Skeletal muscle tissue (tissue), 4 donors: Measurements from ENCODE around the gene MAP3K2. TPM values are rescaled to one million over a fixed set of nuclear protein-coding genes. Genes with fewer than 3 reads are reported as not detected.
A peak's percentile ranks its signal among the peaks of the same experiment; 100 is the strongest.

Experiments
- H3K27ac ChIP-seq: one replicate; pipeline ENCODE4 v1.7.0; 2013; ENCODE audit warnings: mild to moderate bottlenecking, low read depth, low read length, inconsistent platforms
- H3K27me3 ChIP-seq, 3 donors: one replicate each; pipeline ENCODE4 v1.7.0; 2013; ENCODE audit warnings: low read length in 3 of 3; ENCODE audit not compliant: control insufficient read depth in 3 of 3, insufficient read depth in 3 of 3
- H3K36me3 ChIP-seq, 3 donors: one replicate each; pipeline ENCODE4 v1.7.0; 2013; ENCODE audit warnings: low read length in 3 of 3; ENCODE audit not compliant: control insufficient read depth in 3 of 3, insufficient read depth in 3 of 3
- H3K4me1 ChIP-seq, 3 donors: one replicate each; pipeline ENCODE4 v1.7.0; 2013; ENCODE audit warnings: low read length in 3 of 3, mild to moderate bottlenecking in 3 of 3; ENCODE audit not compliant: control insufficient read depth in 3 of 3, insufficient read depth in 3 of 3
- H3K4me3 ChIP-seq, 3 donors: one replicate each; pipeline ENCODE4 v1.7.0; 2013; ENCODE audit warnings: low read length in 3 of 3
- H3K9ac ChIP-seq, 3 donors: one replicate each; pipeline ENCODE4 v1.7.0; 2013; ENCODE audit warnings: low read length in 3 of 3, mild to moderate bottlenecking in 3 of 3, moderate library complexity in 2 of 3, low read depth in 1 of 3
- H3K9me3 ChIP-seq, 3 donors: one replicate each; pipeline ENCODE4 v1.7.0; 2013; ENCODE audit warnings: low read length in 3 of 3; ENCODE audit not compliant: control insufficient read depth in 3 of 3
- total RNA-seq: library from RNA; depleted of rRNA; stranded (reverse); fragments of >200 nt; gene quantifications from one replicate; pipeline ENCODE4 v1.2.3, GENCODE V29; 2014
- donor health status: Osteomylitis.

MAP3K2 gene
- total RNA-seq, result 21.9 TPM

DNA sequence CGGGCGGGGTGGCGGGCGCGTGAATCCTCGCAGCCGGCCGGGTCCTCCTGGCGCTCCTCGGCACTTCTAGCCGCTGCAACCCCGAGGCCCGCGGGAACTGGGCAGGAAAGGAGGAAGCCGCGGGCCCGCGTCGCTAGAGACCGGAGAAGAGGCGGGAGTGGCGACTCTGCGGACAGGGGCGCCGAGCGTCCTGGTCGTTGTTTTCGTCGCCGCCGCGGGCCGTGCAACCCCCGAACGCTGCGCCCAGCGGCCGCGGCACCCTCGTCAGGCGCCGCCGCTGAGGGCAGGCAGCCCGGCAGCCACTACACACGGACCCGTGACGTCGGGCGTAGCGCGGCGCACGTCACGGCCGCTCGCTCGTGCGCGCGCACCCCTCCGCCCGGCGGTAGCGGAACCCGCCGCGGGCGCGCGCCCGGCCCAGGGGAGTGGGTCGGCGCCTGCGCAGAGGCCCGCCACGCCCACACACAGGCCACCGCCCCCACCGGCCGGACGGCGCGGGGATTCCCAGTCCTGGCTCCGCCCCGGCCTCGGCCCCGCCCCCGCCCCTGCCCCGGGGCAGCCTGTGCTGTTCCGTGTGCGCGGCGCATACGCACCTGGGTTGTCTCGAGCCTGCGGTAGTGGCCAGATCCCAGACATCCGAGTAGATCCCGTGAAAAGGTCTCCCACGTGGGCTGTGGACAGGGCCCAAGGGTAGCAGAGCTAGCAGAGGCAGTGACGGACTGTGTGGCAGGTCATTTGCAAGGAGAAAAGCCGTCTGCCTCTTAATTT lies at the start of gene MAP3K2:
TSS of gene MAP3K2 (minus strand) at position 321 of the 768 bp plus-strand sequence. CDS start 44,846 bp downstream, outside the sequence.
- Histone ChIP-seq H3K9me3 (no peaks in the 10 kb centered on the region), H3K4me3 (peak within 1 kb of the TSS; percentile 75 to 97 (median 77)), H3K27ac (peak within 1 kb of the TSS; percentile 99), H3K27me3 (no peaks in the 10 kb centered on the region), H3K36me3 (no peaks in the 10 kb centered on the region), H3K4me1 (peaks cover 18 to 35% (median 33%) of the 10 kb centered on the region in 3 donors), H3K9ac (peak within 1 kb of the TSS; percentile 85 to 99 (median 95))

DNA sequence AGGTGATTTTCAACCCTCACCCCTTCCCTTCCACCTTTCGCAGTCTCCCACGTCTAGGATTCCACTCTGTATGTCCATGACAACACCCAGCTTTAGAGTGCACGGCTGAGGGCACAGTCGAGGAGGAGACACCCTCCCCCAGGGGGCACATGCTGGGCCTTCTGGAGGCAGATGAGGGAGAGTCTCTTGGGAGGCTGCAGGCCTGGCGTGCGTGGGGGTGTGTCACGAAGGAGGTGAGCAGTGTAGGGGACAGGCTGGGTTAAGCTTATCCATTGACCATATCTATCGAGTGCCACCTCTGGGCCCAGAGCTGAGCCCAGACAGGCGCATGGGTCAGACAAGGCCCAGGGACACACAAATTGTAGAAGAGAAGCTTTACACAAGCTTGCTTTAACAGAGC lies 49.3 kb upstream of the MAP3K2 start:
- Histone ChIP-seq H3K27me3 (no peaks in the 10 kb centered on the region), H3K4me3 (no peak overlapping the region), H3K27ac (no peak overlapping the region), H3K4me1 (no peaks in the 10 kb centered on the region), H3K9me3 (no peaks in the 10 kb centered on the region), H3K36me3 (peaks cover 0 to under 1% (median 0%) of the 10 kb centered on the region in 3 donors), H3K9ac (no peak overlapping the region)

DNA sequence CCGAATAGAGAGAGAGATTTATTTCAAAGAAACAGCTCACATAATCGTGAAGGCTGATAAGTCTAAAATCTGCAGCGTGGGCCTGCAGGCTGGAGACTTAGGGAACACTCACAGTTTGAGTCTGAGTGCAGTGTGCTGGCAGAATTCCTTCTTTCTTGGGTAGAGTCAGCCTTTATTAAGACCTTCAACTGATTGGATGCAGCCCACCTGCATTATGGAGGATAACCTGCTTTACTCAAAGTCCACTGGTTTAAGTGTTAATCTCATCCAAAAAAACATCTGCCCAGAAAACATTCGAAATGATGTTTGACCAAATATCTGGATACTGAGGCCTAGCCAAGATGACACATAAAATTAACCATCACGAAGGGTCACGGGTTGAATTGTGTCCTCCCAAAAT lies 46.7 kb upstream of the MAP3K2 start:
- no peaks in the 10 kb centered on the region for H3K4me1 ChIP-seq
- H3K27me3 ChIP-seq, result no peaks in the 10 kb centered on the region
- no peak overlapping the region for H3K9ac ChIP-seq
- peaks cover 0 to 6% (median 2%) of the 10 kb centered on the region in 3 donors for H3K36me3 ChIP-seq
- no peaks in the 10 kb centered on the region for H3K9me3 ChIP-seq
- H3K4me3 ChIP-seq, result no peak overlapping the region
- H3K27ac ChIP-seq, result no peak overlapping the region

DNA sequence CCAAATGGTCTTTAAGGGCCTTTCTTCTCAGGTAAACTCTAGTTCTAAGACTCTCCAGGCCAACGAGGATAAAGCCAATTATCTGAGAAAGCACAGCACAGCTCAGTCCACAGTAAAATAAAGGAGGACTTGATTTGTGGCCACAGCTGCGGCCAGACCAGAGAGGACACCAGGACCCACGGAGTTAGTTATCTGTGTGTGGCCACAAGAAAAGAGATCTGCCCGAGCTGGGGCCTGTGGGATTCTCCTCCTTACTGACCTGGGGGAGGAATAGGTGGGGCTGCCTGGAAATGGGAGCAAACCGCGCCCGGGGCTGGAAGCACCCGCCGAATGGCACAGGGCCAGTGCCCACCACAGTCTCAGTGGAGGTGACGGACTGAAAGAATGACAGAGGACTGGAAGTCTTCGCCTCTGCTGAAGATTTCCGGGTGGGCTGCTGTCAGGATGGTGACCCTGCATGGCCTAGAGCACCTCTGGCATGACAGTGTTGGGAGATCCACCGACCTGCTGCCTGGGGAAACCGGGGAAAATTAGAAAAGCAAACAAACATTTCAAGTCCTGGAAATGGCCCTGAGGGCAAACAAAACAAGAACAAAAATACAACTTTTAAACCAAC lies 43.7 kb upstream of the MAP3K2 start:
- no peaks in the 10 kb centered on the region for H3K9me3 ChIP-seq
- no peak overlapping the region for H3K9ac ChIP-seq
- peaks cover 0 to 6% (median 2%) of the 10 kb centered on the region in 3 donors for H3K36me3 ChIP-seq
- H3K27me3 ChIP-seq, result no peaks in the 10 kb centered on the region
- no peak overlapping the region for H3K4me3 ChIP-seq
- no peak overlapping the region for H3K27ac ChIP-seq
- no peaks in the 10 kb centered on the region for H3K4me1 ChIP-seq

DNA sequence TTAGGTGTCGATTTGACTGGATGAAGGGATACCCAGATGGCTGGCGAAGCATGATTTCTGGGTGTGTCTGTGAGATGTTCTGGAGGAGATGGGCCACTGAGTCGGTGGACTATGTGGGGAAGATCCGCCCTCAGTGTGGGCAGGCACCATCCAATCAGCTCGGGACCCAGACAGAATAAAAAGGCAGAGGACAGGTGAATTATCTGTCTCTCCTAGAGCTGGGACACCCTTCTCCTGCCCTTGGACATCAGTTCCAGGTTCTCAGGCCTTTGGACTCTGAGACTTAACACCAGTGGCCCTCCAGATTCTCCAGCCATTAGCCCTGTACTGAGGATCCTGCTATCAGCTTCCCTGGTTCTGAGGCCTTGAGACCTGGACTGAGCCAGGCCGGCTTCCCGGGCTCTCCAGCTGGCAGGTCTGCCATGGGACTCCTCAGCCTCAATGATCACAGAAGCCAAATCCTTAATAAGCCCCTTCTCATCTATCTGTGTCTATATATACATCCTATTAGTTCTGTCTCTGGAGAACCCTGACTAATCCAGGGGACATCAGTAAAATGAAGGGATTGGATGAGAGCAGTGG lies 42.2 kb upstream of the MAP3K2 start:
- H3K27me3 ChIP-seq, result peaks cover 0 to 5% (median 0%) of the 10 kb centered on the region in 3 donors
- H3K9ac ChIP-seq, result no peak overlapping the region
- H3K4me3 ChIP-seq, result no peak overlapping the region
- no peaks in the 10 kb centered on the region for H3K4me1 ChIP-seq
- no peaks in the 10 kb centered on the region for H3K9me3 ChIP-seq
- no peak overlapping the region for H3K27ac ChIP-seq
- H3K36me3 ChIP-seq, result peaks cover 0 to 6% (median 2%) of the 10 kb centered on the region in 3 donors

- Histone ChIP-seq H3K9ac (no peak overlapping the region), H3K9me3 (no peaks in the 10 kb centered on the region), H3K27me3 (peaks cover 0 to 10% (median 0%) of the 10 kb centered on the region in 3 donors), H3K4me3 (no peak overlapping the region), H3K36me3 (peaks cover 0 to 6% (median 2%) of the 10 kb centered on the region in 3 donors), H3K4me1 (no peaks in the 10 kb centered on the region), H3K27ac (no peak overlapping the region)
These were observed 41.5 kb upstream of the MAP3K2 start for GRCh38 chr2:127429291-127429690.

DNA sequence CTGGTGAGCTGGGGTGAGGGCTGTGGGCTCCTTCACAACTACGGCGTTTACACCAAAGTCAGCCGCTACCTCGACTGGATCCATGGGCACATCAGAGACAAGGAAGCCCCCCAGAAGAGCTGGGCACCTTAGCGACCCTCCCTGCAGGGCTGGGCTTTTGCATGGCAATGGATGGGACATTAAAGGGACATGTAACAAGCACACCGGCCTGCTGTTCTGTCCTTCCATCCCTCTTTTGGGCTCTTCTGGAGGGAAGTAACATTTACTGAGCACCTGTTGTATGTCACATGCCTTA lies 41.0 kb upstream of the MAP3K2 start:
- peaks cover 0 to 6% (median 2%) of the 10 kb centered on the region in 3 donors for H3K36me3 ChIP-seq
- H3K4me1 ChIP-seq, result no peaks in the 10 kb centered on the region
- peaks cover 1 to 10% (median 2%) of the 10 kb centered on the region in 3 donors for H3K27me3 ChIP-seq
- no peaks in the 10 kb centered on the region for H3K9me3 ChIP-seq
- H3K27ac ChIP-seq, result no peak overlapping the region
- no peak overlapping the region for H3K9ac ChIP-seq
- H3K4me3 ChIP-seq, result no peak overlapping the region

DNA sequence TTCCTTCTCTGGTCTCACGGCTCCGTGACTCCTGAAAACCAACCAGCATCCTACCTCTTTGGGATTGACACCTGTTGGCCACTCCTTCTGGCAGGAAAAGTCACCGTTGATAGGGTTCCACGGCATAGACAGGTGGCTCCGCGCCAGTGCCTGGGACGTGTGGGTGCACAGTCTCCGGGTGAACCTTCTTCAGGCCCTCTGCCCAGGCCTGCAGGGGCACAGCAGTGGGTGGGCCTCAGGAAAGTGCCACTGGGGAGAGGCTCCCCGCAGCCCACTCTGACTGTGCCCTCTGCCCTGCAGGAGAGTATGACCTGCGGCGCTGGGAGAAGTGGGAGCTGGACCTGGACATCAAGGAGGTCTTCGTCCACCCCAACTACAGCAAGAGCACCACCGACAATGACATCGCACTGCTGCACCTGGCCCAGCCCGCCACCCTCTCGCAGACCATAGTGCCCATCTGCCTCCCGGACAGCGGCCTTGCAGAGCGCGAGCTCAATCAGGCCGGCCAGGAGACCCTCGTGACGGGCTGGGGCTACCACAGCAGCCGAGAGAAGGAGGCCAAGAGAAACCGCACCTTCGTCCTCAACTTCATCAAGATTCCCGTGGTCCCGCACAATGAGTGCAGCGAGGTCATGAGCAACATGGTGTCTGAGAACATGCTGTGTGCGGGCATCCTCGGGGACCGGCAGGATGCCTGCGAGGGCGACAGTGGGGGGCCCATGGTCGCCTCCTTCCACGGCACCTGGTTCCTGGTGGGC lies 40.5 kb upstream of the MAP3K2 start:
- H3K9ac ChIP-seq, result no peak overlapping the region

DNA sequence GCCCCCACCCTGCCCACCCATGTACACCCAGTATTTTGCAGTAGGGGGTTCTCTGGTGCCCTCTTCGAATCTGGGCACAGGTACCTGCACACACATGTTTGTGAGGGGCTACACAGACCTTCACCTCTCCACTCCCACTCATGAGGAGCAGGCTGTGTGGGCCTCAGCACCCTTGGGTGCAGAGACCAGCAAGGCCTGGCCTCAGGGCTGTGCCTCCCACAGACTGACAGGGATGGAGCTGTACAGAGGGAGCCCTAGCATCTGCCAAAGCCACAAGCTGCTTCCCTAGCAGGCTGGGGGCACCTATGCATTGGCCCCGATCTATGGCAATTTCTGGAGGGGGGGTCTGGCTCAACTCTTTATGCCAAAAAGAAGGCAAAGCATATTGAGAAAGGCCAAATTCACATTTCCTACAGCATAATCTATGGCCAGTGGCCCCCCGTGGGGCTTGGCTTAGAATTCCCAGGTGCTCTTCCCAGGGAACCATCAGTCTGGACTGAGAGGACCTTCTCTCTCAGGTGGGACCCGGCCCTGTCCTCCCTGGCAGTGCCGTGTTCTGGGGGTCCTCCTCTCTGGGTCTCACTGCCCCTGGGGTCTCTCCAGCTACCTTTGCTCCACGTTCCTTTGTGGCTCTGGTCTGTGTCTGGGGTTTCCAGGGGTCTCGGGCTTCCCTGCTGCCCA lies 39.7 kb upstream of the MAP3K2 start:
- H3K27me3 ChIP-seq, result peaks cover 11 to 22% (median 11%) of the 10 kb centered on the region in 3 donors
- H3K9me3 ChIP-seq, result no peaks in the 10 kb centered on the region
- no peak overlapping the region for H3K9ac ChIP-seq
- no peak overlapping the region for H3K4me3 ChIP-seq
- H3K4me1 ChIP-seq, result peaks cover 2 to 6% (median 6%) of the 10 kb centered on the region in 3 donors
- H3K27ac ChIP-seq, result no peak overlapping the region
- peaks cover 0 to 6% (median 2%) of the 10 kb centered on the region in 3 donors for H3K36me3 ChIP-seq

More for the DNA sequence above, 40.5 kb upstream of the MAP3K2 start:
- H3K36me3 ChIP-seq, result peaks cover 0 to 6% (median 2%) of the 10 kb centered on the region in 3 donors
- peaks cover 2 to 5% (median 5%) of the 10 kb centered on the region in 3 donors for H3K4me1 ChIP-seq
- H3K27me3 ChIP-seq, result peaks cover 7 to 15% (median 7%) of the 10 kb centered on the region in 3 donors
- no peak overlapping the region for H3K4me3 ChIP-seq
- H3K9me3 ChIP-seq, result no peaks in the 10 kb centered on the region
- no peak overlapping the region for H3K27ac ChIP-seq
